HCT116 (cell line): ENCODE measurements around the gene LPXN. TPM values are rescaled to one million over a fixed set of nuclear protein-coding genes. Genes with fewer than 3 reads are reported as not detected.

Experiments used
- ATAC-seq: fragments of 200-7000 bp; cut with Tn5 transposase; 2 replicates; pipeline ENCODE4 v1.9.1; 2020; ENCODE audit warnings: mild to moderate bottlenecking, moderate library complexity
- BruUV-seq: library from RNA; stranded (reverse); fragments of 400-500 nt; replicated peaks from 2 replicates; lab custom pipeline; 2021; lab: Mats Ljungman, UMichigan
- CTCF ChIA-PET: fragments of 300-600 bp; sonication (Branson Sonifier 250); formaldehyde crosslinking; loops from one replicate; lab custom pipeline; 2021; ENCODE audit warnings: antibody characterized with exemption; lab: Charles Lee
- POLR2A ChIA-PET: fragments of 300-600, 350-600 bp; sonication (Branson Sonifier 250); formaldehyde crosslinking; loops from one replicate; lab custom pipeline; 2021; ENCODE audit warnings: antibody characterized with exemption; lab: Charles Lee
- RAD21 ChIA-PET, 2 experiments: fragments of 300-600 bp; sonication (Branson Sonifier 250); formaldehyde crosslinking; loops; one replicate each; lab custom pipeline; 2023; ENCODE audit warnings: low total read pairs in 2 of 2; ENCODE audit not compliant: uncharacterized antibody in 2 of 2, unreplicated experiment in 2 of 2, low non-redundant PET in 1 of 2; lab: Charles Lee
- DNase-seq: peaks from one replicate; pipeline ENCODE4 v3.0.0-alpha.2; 2010; ENCODE audit warnings: low read depth, low spot score
- H2AFZ ChIP-seq: fragments of 200-600 bp; shearing (Covaris generic), sonication (generic); 2 replicates; pipeline ENCODE4 v1.6.1; 2017; ENCODE audit warnings: low read depth, mixed run types, mixed read lengths, antibody characterized with exemption, low read length; ENCODE audit not compliant: poor library complexity, severe bottlenecking
- H3K27ac ChIP-seq: 2 replicates; pipeline ENCODE4 v1.5.1; 2012; ENCODE audit warnings: low read depth, low read length
- H3K27me3 ChIP-seq: fragments of 200-600 bp; sonication (generic); 2 replicates; pipeline ENCODE4 v1.6.1; 2016; ENCODE audit warnings: mixed run types, low read length, mixed read lengths; ENCODE audit not compliant: insufficient read depth
- H3K36me3 ChIP-seq, 2 experiments: fragments of 200-500 bp in 1 of 2; fragments of 200-600 bp in 1 of 2; sonication (Bioruptor generic) in 1 of 2; sonication (generic) in 1 of 2; 2 replicates each; pipeline versions ENCODE4 v1.5.1 to v1.6.1; 2014 to 2016; ENCODE audit warnings: low read length in 2 of 2, inconsistent platforms in 1 of 2, mixed read lengths in 1 of 2, mixed run types in 1 of 2; ENCODE audit not compliant: insufficient read depth in 2 of 2, control insufficient read depth in 1 of 2
- H3K4me1 ChIP-seq, 2 experiments: fragments of 200-600 bp in 1 of 2; sonication (generic) in 1 of 2; 2 replicates each; pipeline versions ENCODE4 v1.5.1 to v1.6.1; 2012 to 2017; ENCODE audit warnings: low read length in 2 of 2, inconsistent platforms in 1 of 2, mild to moderate bottlenecking in 1 of 2, mixed read lengths in 1 of 2, mixed run types in 1 of 2, moderate library complexity in 1 of 2; ENCODE audit not compliant: insufficient read depth in 2 of 2, control insufficient read depth in 1 of 2
- H3K4me2 ChIP-seq: fragments of 200-600 bp; sonication (generic); 2 replicates; pipeline ENCODE4 v1.6.1; 2017; ENCODE audit warnings: mixed run types, low read length, mixed read lengths
- H3K4me3 ChIP-seq, 2 experiments: fragments of 200-600 bp in 1 of 2; sonication (generic) in 1 of 2; replicated peaks in 1 of 2; 2 replicates each; pipeline ENCODE4 v1.5.1; 2011 to 2016; ENCODE audit warnings: low read length in 2 of 2, control low read depth in 1 of 2, low read depth in 1 of 2, mild to moderate bottlenecking in 1 of 2, mixed read lengths in 1 of 2, mixed run types in 1 of 2
- H3K79me2 ChIP-seq: fragments of 200-600 bp; sonication (generic); 2 replicates; pipeline ENCODE4 v1.6.1; 2017; ENCODE audit warnings: mild to moderate bottlenecking, mixed run types, low read length, moderate library complexity, mixed read lengths; ENCODE audit not compliant: insufficient read depth
- H3K9ac ChIP-seq: fragments of 200-600 bp; sonication (generic); 2 replicates; pipeline ENCODE4 v1.6.1; 2016; ENCODE audit warnings: low read length, mixed read lengths
- H3K9me2 ChIP-seq: fragments of 200-600 bp; sonication (generic), shearing (Covaris generic); 2 replicates; pipeline ENCODE4 v1.6.1; 2017; ENCODE audit warnings: mixed run types, mild to moderate bottlenecking, moderate library complexity; ENCODE audit not compliant: insufficient read depth
- H3K9me3 ChIP-seq, 2 experiments: fragments of 200-500 bp in 1 of 2; fragments of 200-600 bp in 1 of 2; sonication (Bioruptor generic) in 1 of 2; sonication (generic) in 1 of 2; 2 replicates each; pipeline ENCODE4 v1.6.1; 2014 to 2017; ENCODE audit warnings: low read length in 2 of 2, mixed read lengths in 2 of 2, inconsistent platforms in 1 of 2, low read depth in 1 of 2, mild to moderate bottlenecking in 1 of 2, mixed run types in 1 of 2, moderate library complexity in 1 of 2; ENCODE audit not compliant: control insufficient read depth in 1 of 2, insufficient read depth in 1 of 2
- H4K20me1 ChIP-seq: fragments of 200-600 bp; sonication (generic), shearing (Covaris generic); 2 replicates; pipeline ENCODE4 v1.6.1; 2017; ENCODE audit warnings: mixed run types, mild to moderate bottlenecking, moderate library complexity; ENCODE audit not compliant: insufficient read depth
- EGR1 ChIP-seq: IDR thresholded peaks from 2 replicates; pipeline ENCODE4 v1.6.1; 2012; ENCODE audit warnings: low read depth
- EZH2phosphoT487 ChIP-seq: fragments of 200-600 bp; IDR thresholded peaks from 2 replicates; pipeline ENCODE4 v1.6.1; 2018; ENCODE audit warnings: antibody characterized with exemption, borderline replicate concordance
- JUND ChIP-seq: IDR thresholded peaks from 2 replicates; pipeline ENCODE4 v1.6.1; 2012
- POLR2AphosphoS5 ChIP-seq: IDR thresholded peaks from 2 replicates; pipeline ENCODE4 v1.6.1; 2011; ENCODE audit warnings: mild to moderate bottlenecking, low read depth, low read length, moderate library complexity
- REST ChIP-seq: IDR thresholded peaks from 2 replicates; pipeline ENCODE4 v1.6.1; 2012; ENCODE audit warnings: low read depth
- SIN3A ChIP-seq: IDR thresholded peaks from 2 replicates; pipeline ENCODE4 v1.6.1; 2012; ENCODE audit warnings: low read depth
- ZBTB33 ChIP-seq: IDR thresholded peaks from 2 replicates; pipeline ENCODE4 v1.6.1; 2011; ENCODE audit warnings: mild to moderate bottlenecking, low read length, moderate library complexity; ENCODE audit not compliant: insufficient replicate concordance; ENCODE audit errors: extremely low read depth
- intact Hi-C: fragments of 100-400 bp; cut with micrococcal nuclease; formaldehyde crosslinking; loops from 2 replicates; pipeline ENCODE4 v1.10.0; 2022
- total RNA-seq: library from RNA; stranded (reverse); gene quantifications from one replicate; pipeline ENCODE4 v1.2.1, GENCODE V29; 2021; ENCODE audit not compliant: unreplicated experiment

LPXN gene
- total RNA-seq, 1 experiment from 2014 or later = 3.6 TPM

DNA sequence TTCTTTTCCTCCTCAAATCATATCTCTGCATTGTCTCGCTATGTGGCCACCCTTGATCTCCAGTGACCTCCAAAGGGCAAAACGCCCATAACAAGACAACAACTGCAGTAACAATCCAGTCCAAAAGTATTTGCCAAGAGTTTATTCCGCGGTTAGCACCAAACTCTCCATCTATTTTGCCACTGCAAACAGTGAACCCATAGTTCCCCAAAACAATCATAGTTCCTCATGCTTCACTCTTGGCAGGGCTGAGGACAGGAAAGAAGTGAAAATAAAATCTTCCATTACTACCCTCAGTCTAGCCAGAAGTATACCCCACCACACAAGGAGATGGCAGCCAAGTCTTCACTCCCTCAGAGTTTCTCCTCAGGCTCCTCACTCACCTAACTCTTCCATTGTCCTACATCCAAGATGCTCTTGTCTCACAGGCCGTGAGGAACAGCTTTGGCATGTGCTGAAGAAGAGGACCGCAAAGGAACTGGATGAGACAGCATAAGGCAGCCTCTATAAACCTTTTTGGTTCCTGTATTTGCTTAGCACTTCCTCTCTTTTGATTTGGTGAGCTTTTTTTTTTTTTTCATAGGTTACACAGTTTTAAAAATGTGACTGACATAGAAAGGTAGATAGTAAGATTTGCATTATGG is at the start of gene LPXN (continued):
- TF ChIP-seq ZBTB33 (no peak), JUND (no peak)

- H3K36me3 ChIP-seq = peaks cover 16 to 32% of the 10 kb centered on the region in 2 experiments; a peak in 2 of 4 replicates
- H3K27ac ChIP-seq = no peak overlapping the region
- 0 out of 2 replicates have a peak, but pooled peaks cover 5% of the 10 kb centered on the region for H4K20me1 ChIP-seq
- no peak overlapping the region for H3K4me3 ChIP-seq
- no peak overlapping the region for H2AFZ ChIP-seq
- TF ChIP-seq POLR2AphosphoS5 (no peak), SIN3A (no peak), REST (no peak), EZH2phosphoT487 (no peak), EGR1 (no peak)
- TF ChIP-seq, all 23 proteins: peak for 0
- POLR2A ChIA-PET = no interaction called here
- CTCF ChIA-PET = no interaction called here
- H3K9ac ChIP-seq = no peak overlapping the region
- H3K27me3 ChIP-seq = no peaks in the 10 kb centered on the region
- H3K9me2 ChIP-seq = no peaks in the 10 kb centered on the region
- H3K4me2 ChIP-seq = no peak overlapping the region
- RAD21 ChIA-PET = no interaction called here
- DNase-seq (no peak), ATAC-seq (no peak)
- no peaks in the 10 kb centered on the region for H3K9me3 ChIP-seq
- H3K4me1 ChIP-seq = peaks cover 8 to 25% of the 10 kb centered on the region in 2 experiments
- BruUV-seq = no TSS peak
- intact Hi-C loops = no loop called here
- H3K79me2 ChIP-seq = no peaks in the 10 kb centered on the region
These were observed 49.4 kb upstream of the LPXN start for GRCh38 chr11:58625086-58625485.
